HG03045 (cell line): ENCODE results near the gene CYP2B6.
"Not testable (repeated sequence)": the region's sequence is repeated elsewhere in the genome, so short reads cannot be mapped to it uniquely, and the experiment has no call there.

Experiments used
- ATAC-seq: cut with Tn5 transposase; IDR thresholded peaks from one replicate; pipeline ENCODE4 v1.9.1; 2021; ENCODE audit warnings: mild to moderate bottlenecking, moderate library complexity; ENCODE audit not compliant: unreplicated experiment

Gene CYP2B6

GRCh38 chr19:40980743-40981442 is 10.2 kb upstream of the CYP2B6 start:
- ATAC-seq, result not testable (repeated sequence)

DNA sequence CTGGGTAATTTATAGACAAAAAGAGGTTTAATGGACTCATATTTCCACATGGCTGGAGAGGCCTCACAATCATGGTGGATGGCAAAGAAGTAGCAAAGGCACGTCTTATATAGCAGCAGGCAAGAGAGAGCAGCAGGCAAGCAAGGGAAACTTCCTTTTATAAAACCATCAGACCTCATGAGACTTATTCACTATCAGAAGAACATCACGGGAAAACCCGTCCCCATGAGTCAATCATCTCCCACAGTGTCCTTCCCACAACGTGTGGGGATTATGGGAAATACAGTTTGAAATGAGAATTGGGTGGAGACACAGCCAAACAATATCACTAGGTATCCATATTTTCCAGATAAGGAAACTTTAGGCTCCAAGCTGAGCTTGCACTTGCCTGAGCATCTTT is 9.5 kb upstream of the CYP2B6 start:
- ATAC-seq, result no peak

- no peak for ATAC-seq
These were observed 8.4 kb upstream of the CYP2B6 start for GRCh38 chr19:40982594-40983101.

DNA sequence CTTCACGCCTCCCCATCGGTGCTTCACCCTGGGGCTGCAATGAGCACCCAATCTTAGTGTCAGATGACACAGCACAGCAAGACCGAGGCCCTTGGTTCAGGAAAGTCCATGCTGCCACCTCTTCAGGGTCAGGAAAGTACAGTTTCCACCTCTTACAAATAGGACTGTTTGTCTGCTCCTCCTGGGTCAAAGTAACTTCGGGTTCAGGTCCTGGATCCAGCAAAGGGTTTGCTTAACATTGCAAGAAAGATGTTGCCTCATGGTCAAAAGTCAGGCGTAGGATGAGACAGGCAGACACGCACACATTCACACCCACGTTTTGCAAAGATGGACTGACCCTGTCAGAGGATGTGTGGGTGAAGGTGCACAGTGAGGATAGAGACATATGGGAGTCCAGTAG is 1.6 kb upstream of the CYP2B6 start:
- no peak for ATAC-seq

GRCh38 chr19:40995355-40995754 is 4.3 kb downstream of the CYP2B6 start:
- ATAC-seq, result no peak

GRCh38 chr19:40999018-40999417 is 7.9 kb downstream of the CYP2B6 start:
- not testable (repeated sequence) for ATAC-seq

GRCh38 chr19:41000310-41000737 is 9.2 kb downstream of the CYP2B6 start:
- ATAC-seq, result no peak

- no peak for ATAC-seq
These were observed 10.3 kb downstream of the CYP2B6 start for GRCh38 chr19:41001243-41001971.

DNA sequence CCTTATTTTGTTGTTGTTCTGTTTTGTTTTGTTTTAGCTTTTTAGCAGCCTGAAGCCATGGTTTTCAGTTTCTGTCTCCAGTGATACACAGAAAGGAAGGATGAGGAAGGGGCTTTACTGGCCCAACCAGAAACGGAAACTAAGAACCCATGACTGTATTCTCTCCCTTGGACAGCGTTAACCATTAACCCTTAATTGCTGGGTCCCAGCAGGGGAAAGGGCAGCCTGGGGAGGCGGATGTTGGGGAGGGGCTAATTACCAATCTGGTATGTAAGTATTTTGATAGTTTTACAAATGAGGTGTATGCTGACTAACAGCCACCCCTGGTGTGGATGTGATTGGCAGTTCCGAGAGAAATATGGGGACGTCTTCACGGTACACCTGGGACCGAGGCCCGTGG is 12.6 kb downstream of the CYP2B6 start:
- not testable (repeated sequence) for ATAC-seq

- no peak for ATAC-seq
These were observed 18.7 kb downstream of the CYP2B6 start for GRCh38 chr19:41009700-41010235.

DNA sequence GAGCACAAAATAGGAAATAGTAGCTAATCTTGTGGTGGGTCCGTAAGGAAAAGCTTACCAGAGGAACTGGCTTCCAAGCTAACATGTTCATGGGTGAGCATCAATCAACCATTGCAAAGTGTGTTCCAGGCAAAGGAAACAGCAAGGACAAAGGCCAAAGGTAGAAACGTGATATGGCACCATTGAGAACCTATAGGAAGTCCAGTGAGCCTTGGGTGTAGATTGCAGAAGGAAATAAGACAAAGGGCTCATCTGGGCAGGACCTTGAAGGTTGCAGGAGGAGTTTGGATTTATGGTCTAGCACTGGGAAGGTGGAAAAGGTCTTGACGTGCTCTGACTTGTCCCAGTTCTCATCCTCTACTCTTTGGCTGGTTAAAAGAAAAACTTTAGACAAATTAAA is 22.3 kb downstream of the CYP2B6 start:
- ATAC-seq, result no peak

- no peak for ATAC-seq
These were observed 23.6 kb downstream of the CYP2B6 start for GRCh38 chr19:41014643-41015042.

GRCh38 chr19:41016488-41017071 is 25.5 kb downstream of the CYP2B6 start:
- ATAC-seq, result no peak

DNA sequence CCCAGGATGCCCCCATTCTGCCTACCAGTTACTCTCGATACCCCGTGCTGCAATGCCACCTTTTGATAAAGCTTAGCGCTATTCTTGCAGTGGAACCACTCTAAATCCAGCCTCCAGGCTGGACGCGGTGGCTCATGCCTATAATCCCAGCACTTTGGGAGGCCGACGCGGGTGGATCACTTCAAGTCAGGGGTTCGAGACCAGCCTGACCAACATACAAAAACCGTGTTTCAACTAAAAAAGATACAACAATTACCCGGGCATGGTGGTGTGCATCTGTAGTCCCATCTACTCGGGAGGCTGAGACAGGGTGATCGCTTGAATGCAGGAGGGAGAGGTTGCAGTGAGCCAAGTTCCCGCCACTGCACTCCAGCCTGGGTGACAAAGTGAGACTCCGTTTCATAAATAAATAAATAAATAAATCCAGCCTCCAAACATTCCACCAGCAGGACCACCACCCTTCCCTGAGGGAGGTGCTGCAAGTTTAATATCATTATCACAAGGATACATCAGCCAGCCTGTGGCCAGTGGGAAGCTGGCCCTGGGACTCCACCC is 27.7 kb downstream of the CYP2B6 start:
- no peak for ATAC-seq

DNA sequence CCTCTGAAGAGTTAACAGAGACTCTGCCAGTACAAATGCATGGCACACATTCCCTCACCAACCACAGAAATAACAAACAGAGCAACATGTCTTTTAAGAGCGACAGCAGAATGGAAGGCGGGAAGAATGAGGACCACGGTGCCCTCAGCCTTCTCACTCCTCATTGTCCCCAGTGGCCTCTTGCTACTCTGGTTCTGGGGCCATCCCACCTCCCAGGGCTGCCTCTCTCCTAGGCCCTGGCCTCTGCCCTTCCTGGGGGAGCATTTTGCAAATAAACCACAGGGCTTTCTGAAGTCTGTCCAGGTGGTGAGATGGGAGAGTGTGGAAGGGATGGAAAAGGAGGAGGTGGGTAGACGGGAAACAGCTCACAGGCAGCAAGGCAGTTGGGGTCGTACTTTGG is 28.3 kb downstream of the CYP2B6 start:
- no peak for ATAC-seq

- ATAC-seq, result no peak
These were observed 32.1 kb downstream of the CYP2B6 start for GRCh38 chr19:41023193-41023592.

DNA sequence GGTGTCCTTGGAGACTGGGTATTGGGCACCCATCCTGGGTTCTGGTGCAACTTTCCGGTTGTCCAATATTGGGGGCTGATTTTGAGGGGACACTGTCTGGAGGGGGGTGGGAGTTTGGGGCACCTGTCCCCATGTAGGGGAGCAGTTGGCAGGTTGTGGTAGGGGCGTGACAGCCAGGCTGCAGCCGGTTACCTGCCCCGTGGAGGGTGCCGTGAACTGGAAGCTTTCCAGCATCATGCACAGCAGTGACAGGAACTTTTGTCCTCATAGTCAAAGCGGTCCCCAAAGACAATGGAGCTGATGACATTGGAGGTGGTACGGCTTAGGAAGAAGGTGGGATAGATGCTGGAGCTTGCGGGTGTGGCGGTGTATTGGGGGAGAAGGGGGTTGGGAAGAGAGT is 34.3 kb downstream of the CYP2B6 start:
- ATAC-seq, result no peak

DNA sequence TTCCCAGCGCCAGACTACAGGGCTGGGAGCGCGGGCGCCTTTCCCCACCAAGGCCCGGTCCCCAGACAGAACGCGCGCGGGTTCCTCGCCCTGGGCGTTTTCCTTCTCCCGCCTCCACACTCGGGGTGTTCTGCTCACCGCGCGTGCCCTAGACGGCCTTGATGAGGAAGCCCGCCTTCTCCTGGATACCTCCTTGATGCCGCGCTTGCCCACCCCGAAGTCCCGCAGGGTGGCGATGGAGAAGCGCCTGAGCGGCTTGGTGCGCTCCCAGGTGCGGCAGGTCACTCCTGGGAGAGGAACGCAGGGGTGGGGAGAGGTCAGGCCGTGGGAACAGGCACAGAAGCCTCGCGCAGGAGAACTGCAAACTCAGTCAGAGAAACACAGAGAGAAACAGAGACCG is 34.8 kb downstream of the CYP2B6 start:
- ATAC-seq, result no peak

GRCh38 chr19:41027273-41027967 is 36.3 kb downstream of the CYP2B6 start:
- ATAC-seq, result no peak

- ATAC-seq, result no peak
These were observed 38.7 kb downstream of the CYP2B6 start for GRCh38 chr19:41029524-41030432.
